Hematopoietic multipotent progenitor cell treated with erythropoietin and hydrocortisone succinate and interleukin-3 and kit ligand, for 8 days (in vitro differentiated cells): ENCODE measurements around the gene TOMM40L.
A peak's percentile ranks its signal among the peaks of the same experiment; 100 is the strongest.
"Not testable (repeated sequence)": the region's sequence is repeated elsewhere in the genome, so short reads cannot be mapped to it uniquely, and the experiment has no call there.

Experiments used
- DNase-seq: peaks from one replicate; pipeline ENCODE4 v3.0.0-alpha.2; 2015

The TOMM40L gene

DNA sequence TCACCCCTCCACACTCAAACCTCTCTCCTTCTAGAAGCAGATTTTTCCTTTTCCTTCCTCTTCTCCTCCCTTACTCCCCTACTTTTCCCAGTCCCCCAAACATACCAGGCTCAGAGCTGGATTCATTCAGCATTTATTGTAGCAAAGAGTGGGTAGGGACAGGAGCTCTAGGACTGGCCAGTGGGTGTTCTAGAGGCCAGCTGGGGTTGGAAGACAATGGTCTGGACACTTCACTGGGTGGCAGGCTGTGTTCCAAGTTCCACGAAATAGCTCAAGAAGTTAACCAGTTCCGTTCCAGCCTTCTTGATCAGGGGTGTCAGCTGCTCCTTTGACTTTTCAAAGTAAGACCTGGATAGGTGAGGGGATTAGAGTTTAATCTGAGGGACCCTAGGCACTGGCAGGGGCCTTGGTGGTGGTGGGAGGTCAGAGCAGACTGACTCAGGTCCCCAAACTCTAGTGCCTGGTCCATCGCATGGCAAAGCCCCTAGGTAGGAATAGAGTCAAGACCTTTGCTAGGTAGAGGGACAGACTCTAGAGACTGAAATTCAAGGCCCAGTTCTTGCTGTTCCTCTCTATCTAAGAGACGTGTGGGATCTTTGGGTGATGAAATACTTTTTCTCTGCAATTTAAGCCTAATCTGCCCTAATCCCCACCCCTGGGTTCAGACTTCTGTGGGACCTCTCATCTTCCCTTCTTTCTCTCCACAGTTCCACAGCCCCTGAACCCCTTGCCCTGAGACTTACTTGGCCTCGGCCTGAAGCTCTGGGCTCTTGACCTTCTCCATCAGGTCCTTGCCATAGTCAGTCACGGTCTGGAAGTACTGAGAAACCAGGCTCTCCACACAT lies 3.5 kb upstream of the TOMM40L start:
- no peak for DNase-seq

DNA sequence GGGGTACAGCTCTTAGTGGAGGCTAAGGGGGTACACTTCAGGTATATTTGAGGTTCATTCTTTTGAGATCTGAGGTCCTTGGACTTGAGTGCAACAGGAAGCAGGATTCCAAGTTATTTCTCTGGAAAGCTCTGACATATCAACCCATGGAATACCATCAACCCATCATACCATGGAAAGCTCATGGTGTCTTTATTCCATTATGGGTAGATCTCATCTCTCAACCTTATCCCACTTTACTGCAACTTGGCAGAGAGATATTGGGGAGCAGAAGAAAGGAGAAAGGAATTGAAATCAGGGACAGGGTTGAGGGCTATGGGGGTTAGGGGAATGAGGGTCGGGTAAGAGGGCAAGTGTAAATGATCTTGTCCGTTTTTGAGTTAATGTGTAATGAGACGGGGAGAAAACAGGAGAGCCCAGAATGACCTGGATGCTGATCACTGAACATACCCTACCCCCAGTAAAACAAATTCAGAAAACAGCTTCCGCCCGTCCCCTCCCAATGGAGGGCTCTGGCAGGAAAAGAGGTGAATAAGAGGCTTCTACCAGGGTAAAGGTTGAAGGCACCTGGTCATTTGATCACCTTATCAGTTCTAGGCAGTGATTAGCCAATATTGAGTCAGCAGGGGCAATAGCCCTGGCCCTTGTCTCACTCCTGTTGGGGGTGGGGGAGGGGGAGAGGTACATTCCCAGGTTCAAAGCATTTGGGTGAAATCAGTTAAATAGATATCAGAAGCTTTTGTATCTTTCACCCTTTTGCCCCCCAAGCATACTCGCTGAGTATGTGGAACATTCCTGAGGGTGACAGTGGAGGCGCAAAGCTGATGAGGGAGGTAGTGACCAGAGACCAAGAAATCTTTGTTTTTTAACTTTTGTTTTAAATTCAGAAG lies 1.8 kb upstream of the TOMM40L start:
- DNase-seq: no peak

DNA sequence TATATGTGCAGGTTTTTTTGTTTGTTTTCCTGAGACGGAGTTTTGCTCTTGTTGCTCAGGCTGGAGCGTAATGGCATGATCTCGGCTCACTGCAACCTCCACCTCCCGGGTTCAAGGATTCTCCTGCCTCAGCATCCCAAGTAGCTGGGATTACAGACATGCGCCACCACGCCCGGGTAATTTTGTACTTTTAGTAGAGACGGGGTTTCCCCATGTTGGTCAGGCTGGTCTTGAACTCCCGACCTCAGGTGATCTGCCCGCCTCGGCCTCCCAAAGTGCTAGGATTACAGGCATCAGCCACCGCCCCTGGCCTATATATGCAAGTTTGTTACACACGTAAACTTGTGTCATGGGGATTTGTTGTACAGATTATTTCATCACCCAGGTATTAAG lies 1.2 kb upstream of the TOMM40L start:
- not testable (repeated sequence) for DNase-seq

DNA sequence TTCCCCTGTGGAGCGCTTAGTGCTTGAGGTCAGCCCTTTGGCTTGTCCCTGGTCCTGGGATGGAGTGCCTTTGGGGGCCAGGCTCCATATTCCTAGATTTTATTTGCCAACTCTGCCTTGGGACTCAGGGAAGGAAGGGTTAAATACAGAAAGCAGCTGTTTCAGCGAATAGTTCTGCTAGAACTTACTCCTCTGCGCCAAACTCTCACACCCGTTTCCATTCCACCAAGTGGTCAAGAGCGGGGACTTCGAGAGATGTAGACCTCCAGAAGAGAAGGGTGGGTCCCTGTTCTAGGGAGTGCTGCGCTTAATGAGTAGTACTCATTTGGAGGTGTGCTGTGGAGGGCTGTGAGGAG lies 704 bp upstream of the TOMM40L start:
- no peak for DNase-seq

DNA sequence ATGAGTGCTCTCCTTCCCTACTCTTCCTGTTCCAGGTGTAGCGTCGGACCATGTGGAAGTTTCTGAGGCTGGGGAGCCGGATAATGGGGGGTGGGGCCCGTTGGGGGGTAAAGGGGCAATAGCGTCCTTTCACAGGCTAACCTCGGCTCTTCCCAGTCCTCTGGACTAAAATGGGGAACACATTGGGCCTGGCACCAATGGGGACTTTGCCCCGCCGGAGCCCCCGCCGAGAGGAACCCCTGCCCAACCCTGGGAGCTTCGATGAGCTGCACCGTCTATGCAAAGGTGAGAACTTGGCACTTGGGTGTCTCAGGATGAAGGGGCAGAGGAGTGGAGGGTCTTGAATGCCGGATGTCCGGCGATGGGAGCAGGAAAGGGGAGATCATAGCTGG lies 456 bp downstream of the TOMM40L start:
- peak; percentile 23 for DNase-seq

DNA sequence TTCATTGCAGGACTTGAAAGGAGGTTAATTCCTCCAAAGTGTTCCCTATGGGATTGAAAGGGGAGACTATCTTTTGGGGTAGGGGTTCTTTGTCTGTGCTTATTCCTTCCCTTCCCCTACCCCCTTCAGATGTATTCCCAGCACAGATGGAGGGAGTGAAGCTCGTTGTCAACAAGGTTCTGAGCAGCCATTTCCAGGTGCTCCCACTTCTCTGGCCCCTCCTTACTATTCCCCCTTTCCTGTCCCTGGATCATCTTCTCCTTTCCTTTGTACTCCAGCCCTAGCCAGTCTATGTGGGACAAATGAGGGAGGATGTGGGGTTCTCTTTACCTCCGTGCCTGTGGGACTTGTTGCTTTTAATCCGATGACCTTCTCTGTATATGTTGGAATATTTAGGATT lies 899 bp downstream of the TOMM40L start:
- peak; percentile 22 for DNase-seq

DNA sequence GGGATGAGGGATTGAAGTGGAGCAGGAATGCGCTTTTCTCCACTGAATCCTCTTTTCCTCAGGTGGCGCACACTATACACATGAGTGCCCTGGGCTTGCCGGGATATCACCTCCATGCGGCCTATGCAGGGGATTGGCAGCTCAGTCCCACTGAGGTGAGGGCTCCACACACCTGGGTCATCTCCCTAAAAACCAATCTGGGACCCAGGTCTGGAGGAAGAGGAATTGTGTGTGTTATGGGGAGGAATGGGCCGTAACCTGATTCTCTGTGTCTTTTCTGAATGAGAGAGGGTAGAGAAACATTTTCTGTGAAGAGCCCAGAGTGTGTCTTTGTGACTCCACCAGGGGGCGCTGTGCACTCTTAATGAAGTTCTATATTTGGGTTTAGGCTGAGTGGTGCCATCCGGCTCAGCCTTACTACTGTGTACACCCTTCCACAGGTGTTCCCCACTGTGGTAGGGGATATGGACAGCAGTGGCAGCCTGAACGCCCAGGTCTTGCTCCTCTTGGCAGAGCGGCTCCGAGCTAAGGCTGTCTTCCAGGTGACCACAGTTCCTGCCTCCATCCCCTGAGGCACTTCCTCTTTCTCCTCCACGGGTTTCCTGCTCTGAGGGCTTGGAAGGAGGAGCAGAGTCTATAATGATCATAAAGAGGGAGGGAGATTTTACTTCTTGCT lies 1.5 kb downstream of the TOMM40L start:
- peak; percentile 89 for DNase-seq

DNA sequence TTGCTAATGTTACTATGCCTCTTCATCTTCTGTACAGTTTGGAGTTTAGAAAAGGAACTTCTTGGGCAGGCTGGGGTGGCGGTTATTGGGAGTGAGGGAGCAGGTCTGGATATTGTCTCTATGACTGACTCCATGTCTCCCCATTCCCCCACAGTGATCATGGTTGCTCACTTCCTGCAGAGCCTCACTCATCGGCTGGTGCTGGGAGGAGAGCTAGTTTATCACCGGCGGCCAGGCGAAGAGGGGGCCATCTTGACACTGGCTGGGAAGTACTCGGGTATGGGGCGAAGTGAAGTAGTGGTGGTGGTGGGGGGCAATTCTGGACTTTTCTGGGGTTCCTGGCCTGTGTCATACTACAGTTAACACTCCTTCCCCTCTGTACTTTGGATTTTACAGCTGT lies 2.2 kb downstream of the TOMM40L start:
- DNase-seq: no peak

DNA sequence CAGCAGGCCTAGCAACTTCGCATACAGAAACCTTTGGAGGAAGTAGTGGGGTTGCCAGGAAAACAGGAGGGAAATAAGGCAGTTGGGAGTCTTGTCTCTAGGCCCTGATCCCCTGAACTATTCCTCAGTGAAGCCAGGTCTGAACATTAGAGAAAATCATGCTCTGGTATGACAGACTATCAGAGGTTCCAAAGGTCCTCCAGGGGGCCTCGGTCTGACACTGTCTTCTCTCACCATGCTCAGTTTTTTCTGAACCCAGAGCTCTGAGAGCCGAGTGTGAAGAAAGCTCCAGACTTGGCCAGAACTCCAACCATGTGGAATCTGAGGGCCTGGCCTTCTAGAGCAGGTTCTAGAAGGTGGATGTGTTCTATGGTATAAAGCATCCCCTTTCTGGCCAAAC lies 4.0 kb downstream of the TOMM40L start:
- DNase-seq: peak; percentile 30

DNA sequence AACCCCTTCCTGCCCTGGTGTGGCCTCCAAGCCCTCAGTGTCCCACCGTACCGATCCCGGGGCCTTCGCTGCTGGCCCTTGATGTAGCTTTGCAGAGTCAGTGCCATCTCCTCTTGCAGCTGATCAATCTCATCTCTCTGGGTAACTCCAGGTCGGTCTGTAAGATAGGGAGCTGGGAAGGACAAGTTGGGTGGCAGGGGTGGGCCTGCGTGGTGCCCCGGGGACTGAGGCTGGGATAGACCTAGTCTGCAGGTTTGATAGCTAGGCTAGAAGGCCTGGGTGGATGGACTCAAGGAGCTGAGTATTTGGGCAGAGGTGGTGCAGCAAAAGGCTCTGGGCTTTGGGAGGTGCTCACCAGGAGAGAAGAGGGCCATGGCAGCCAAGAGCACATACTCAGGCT lies 4.9 kb downstream of the TOMM40L start:
- no peak for DNase-seq

DNA sequence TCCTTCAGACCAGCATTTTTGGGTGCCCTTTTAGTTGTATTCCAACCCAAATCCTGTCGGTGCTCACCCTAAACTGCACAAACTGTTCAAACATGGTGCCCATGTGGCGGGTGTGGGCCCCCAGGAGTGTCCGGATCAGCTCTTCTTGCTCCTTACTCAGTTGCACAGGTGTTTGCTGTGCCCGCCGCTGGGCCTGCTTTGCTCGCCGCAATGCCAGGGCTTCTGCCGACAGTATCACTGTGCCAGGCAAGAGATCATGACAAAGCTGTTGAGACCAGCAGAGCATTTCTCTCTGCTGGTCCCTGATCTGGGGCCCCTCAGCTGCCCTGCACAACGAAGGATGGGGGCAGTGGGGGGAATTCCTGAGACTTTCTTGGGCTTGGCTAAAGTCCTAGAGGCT lies 7.2 kb downstream of the TOMM40L start:
- DNase-seq: no peak

DNA sequence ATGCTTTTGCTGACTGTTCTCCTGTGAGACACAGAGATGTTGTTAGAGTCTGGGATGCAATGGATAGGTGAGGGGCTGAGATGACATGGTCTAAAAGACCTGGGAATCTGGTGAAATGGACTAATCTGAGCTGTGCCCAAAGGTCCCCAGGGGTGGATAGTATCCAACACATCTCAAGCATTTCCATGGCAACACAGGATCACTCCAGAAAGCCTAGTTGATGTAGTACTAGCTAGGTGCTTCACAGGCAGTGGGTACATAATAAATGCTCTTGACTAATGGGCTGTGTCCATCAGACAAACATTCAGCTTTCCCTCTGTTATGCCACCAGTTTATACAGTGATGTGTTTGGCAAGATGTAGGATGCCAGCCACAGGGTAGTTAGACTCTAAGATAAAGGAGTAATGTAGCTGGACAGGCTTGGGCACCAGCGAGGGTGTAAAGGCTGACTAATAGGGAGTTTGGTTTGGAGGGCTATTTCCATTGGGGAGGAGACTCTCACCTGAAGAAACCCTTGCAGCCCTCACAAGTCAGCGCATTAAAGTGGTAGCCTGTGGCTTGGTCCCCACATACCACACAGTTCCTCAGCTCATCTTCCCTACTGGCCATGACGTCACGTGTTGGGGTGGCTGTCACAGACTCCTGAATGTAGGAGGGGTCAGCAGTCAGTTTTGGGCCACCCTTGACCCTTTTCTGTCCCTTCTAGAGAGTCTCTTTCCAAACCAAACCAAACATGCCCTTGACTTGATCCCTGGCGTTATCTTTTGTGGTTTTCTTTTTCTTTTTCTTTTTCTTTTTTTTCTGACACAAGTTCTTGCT lies 10.3 kb downstream of the TOMM40L start:
- DNase-seq: no peak

DNA sequence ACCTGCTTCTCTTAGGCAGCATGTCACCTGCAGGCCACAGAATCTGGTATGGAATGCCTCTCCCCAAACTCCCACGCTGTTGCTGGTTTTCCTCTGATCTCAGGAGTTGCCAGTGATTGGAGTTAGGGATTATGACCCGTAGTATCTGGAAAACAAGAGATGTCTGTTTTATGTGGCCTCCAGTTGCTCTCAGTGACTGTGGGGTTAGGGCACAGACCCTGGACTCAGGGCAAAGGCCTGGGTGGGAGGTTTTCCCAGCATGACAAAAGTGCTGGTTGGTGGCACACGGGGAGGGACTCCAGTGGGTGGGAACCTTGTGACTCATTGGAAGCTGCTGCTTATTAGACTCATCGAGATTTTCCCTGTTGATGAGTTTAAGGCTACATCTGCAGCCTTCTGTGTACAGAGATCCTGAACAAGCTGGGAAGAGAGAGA lies 12.2 kb downstream of the TOMM40L start, which contains the start of gene NR1I3:
Gene NR1I3 (minus strand): TSS at position 165 of the 435 bp plus-strand sequence. CDS start 1,638 bp downstream, outside the sequence.
- no peak for DNase-seq

DNA sequence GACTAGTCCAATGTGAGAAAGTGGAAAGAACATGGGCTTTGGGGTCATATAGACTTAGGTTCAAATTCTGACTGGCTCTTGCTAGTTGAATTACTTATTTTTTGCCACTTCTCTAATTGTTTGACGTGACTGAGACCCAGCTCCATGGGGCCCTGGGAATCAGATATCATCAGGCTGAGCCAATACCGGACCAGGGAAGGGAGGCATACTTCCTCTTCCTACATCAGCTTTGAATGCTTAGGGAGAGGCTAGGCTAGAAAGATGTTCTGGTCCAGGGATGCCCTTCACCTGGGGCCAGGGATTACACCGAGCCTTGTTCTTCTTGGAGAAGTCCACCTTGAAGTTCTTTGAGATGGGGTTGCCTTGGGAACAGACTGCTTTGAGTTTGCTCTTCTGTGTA lies 15.8 kb downstream of the TOMM40L start:
- DNase-seq: no peak

DNA sequence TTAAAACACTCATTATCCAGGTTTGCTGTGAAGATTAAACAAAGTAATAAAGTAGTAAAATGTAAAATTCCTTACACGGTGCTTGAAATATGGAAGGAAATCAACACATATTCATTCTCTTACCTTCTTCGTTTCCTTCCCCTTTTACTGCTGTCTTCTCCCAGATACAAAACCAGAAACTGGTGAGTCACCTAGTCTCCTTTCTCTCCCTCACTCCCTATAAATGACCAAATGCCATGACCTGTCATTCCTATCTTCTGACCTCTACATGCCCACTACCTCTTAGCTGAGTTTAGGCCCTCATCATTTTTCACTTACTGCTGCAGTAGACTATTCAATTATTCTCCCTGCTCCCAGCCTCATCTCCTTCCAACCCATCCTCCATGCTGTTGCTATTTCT lies 16.5 kb downstream of the TOMM40L start:
- no peak for DNase-seq

DNA sequence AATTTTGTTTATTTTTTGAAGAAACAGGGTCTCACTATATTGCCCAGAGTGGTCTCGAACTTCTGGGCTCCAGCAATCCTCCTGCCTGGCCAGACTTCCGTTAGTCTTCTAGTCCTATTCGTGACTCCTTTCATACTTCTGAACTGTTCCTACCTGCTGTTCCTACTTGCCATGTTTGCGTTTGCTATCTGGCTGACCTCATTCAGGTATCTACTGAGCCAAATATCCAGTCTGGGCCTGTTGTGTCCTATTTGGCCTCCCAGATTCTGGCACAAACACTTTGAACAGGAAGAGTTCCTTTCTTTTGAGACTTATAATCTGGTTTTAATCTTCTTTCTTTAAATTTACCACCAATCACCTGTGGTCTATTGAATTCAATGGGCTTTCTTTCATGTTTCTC lies 19.0 kb downstream of the TOMM40L start:
- no peak for DNase-seq

DNA sequence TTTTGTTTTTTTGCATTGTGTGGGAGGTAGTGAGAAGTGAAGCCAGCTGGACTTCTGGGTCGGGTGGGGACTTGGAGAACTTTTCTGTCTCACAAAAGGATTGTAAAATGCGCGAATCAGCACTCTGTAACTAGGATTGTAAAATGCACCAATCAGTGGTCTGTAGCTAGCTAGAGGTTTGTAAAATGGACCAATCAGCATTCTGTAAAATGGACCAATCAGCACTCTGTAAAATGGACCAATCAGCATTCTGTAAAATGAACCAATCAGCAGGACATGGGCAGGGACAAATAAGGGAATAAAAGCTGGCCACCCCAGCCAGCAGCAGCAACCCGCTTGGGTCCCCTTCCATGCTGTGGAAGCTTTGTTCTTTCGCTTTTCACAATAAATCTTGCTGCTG lies 24.2 kb downstream of the TOMM40L start:
- DNase-seq: not testable (repeated sequence)

DNA sequence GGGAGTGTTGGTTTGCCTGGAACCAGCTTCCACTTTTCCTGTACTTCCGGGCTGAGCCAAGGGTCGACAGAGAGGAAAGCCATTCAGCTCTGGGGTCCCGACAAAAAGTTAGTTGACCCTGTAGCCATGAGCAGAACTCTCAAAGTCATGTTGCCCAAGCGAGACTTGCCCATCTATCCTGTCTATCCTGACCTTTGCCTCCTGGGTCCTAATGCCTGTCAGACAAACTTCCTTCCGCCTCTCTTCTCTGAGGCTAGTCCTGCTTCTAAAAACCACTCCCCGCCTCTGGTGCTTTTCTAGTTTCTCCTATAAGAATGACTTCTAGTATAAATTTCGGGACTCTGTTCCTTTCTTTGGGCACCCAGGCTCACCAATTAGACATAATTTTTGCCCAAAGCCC lies 25.0 kb downstream of the TOMM40L start:
- no peak for DNase-seq

DNA sequence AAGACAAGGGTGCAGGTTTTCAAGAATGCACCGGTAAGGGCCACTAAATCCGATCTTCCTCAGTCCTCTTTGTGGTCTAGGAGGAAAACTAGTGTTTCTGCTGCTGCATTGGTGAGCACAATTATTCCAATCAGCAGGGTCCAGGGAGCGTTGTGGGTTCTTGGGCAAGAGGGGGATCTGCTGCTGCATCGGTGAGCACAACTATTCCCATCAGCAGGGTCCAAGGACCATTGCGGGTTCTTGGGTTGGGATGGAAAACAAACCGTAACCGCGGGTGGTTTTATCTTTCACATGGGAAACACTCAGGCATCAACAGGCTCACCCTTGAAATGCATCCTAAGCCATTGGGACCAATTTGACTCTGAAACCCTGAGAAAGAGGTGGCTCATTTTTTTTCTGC lies 25.7 kb downstream of the TOMM40L start:
- DNase-seq: no peak

DNA sequence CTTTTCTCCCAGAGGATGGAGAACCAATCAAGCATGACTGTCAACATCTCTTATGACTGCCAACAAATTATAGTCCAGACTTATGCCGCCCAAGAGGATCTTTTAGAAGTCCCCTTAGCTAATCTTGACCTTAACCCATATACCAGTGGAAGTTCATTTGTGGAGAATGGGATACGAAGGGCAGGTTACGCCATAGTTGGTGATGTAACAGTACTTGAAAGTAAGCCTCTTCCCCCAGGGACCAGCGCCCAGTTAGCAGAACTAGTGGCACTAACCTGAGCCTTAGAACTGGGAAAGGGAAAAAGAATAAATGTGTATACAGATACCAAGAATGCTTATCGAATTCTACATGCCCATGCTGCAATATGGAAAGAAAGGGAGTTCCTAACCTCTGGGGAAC lies 29.4 kb downstream of the TOMM40L start:
- DNase-seq: not testable (repeated sequence)

DNA sequence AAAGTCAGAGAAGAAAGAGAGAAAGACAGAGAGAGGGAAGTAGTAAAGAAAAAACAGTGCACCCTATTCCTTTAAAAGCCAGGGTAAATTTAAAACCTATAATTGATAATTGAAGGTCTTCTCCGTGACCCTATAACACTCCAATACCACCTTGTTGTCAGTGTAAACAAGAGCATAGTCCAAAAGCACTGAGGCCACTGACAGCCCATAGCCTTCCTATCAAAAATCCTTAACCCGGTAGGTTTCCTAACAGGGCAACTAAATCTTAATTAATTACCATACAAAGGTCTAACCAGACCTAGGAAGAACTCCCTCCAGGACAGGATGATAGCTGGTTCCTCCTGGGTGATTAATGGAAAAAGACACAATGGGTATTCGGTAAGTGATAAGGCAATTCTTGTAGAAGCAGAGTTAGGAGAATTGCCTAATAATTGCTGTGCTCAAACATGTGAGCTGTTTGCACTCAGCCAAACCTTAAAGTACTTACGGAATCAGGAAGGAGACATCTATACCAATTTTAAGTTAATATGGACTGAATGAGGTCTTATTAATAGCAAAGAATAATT lies 30.2 kb downstream of the TOMM40L start:
- DNase-seq: not testable (repeated sequence)

DNA sequence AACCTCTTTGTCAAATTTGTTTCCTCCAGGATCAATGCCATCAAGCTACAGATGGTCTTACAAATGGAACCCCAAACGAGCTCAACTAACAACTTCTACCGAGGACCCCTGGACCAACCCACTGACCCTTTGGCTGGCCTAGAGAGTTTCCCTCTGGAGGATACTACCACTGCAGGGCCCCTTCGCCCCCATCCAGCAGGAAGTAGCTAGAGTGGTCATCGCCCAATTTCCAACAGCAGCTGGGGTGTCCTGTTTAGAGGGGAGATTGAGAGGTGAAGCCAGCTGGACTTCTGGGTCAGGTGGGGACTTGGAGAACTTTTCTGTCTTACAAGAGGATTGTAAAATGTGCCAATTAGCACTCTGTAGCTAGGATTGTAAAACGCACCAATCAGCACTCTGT lies 31.2 kb downstream of the TOMM40L start:
- DNase-seq: not testable (repeated sequence)
